NOMO-1 treated with dmso at 0.1 percent for 144 hours (cell line): Measurements from ENCODE around the gene SFRP5.
A peak's percentile ranks its signal among the peaks of the same experiment; 100 is the strongest.

Experiments
- DNase-seq: peaks from one replicate; lab custom pipeline; 2025; ENCODE audit not compliant: unreplicated experiment; lab: John Stamatoyannopoulos, UW

Gene SFRP5

GRCh38 chr10:97771913-97772823, at the start of gene SFRP5:
SFRP5 (minus strand) TSS chr10:97771999; CDS start chr10:97771833, 166 bp downstream.
- no peak for DNase-seq

- no peak for DNase-seq
Observed at GRCh38 chr10:97820096-97820704, 48.4 kb upstream of the SFRP5 start.

GRCh38 chr10:97818572-97818971, 46.8 kb upstream of the SFRP5 start:
- no peak for DNase-seq

GRCh38 chr10:97816609-97817008, 44.8 kb upstream of the SFRP5 start:
- DNase-seq, result no peak

- no peak for DNase-seq
Observed at GRCh38 chr10:97814996-97815395, 43.2 kb upstream of the SFRP5 start.

- DNase-seq, result no peak
Observed at GRCh38 chr10:97813311-97813710, 41.5 kb upstream of the SFRP5 start.

GRCh38 chr10:97812696-97813095, 40.9 kb upstream of the SFRP5 start:
- DNase-seq, result no peak

- no peak for DNase-seq
Observed at GRCh38 chr10:97811958-97812357, 40.2 kb upstream of the SFRP5 start.

GRCh38 chr10:97810446-97810845, 38.6 kb upstream of the SFRP5 start:
- DNase-seq, result no peak

GRCh38 chr10:97805949-97806348, 34.1 kb upstream of the SFRP5 start:
- DNase-seq, result no peak

GRCh38 chr10:97805096-97805884, 33.5 kb upstream of the SFRP5 start:
- DNase-seq, result no peak

GRCh38 chr10:97801422-97801821, 29.6 kb upstream of the SFRP5 start:
- DNase-seq, result no peak

GRCh38 chr10:97800474-97800873, 28.7 kb upstream of the SFRP5 start:
- no peak for DNase-seq

GRCh38 chr10:97798958-97799610, 27.3 kb upstream of the SFRP5 start:
- DNase-seq, result no peak

- no peak for DNase-seq
Observed at GRCh38 chr10:97796651-97797050, 24.9 kb upstream of the SFRP5 start.

GRCh38 chr10:97795886-97796285, 24.1 kb upstream of the SFRP5 start:
- DNase-seq, result no peak

GRCh38 chr10:97791824-97792721, 20.3 kb upstream of the SFRP5 start:
- peak; percentile 7 for DNase-seq

- no peak for DNase-seq
Observed at GRCh38 chr10:97789770-97790397, 18.1 kb upstream of the SFRP5 start.

- no peak for DNase-seq
Observed at GRCh38 chr10:97788552-97789442, 17.0 kb upstream of the SFRP5 start.
